Ovary (tissue), 9 donors: ENCODE results near the gene SRRM5. TPM values are rescaled to one million over a fixed set of nuclear protein-coding genes. Genes with fewer than 3 reads are reported as not detected.

ENCODE experiments used
- DNase-seq, 5 donors: peaks; one replicate each; pipeline ENCODE4 v3.0.0-alpha.2; 2019 to 2020
- H3K27ac ChIP-seq, 2 donors: fragments of 200-600 bp; one replicate each; pipeline versions ENCODE4 v1.5.1 to v1.8.0; 2019 to 2022
- H3K27me3 ChIP-seq: fragments of 200-600 bp; one replicate; pipeline ENCODE4 v1.8.0; 2022
- H3K36me3 ChIP-seq: fragments of 200-600 bp; sonication (generic); one replicate; pipeline ENCODE4 v1.5.1; 2019
- H3K4me1 ChIP-seq: one replicate; pipeline ENCODE4 v1.8.1; 2013; ENCODE audit warnings: mild to moderate bottlenecking, moderate library complexity; ENCODE audit not compliant: insufficient read depth
- H3K4me3 ChIP-seq: fragments of 200-600 bp; sonication (generic); one replicate; pipeline ENCODE4 v1.5.1; 2017
- H3K9me3 ChIP-seq, 2 donors: fragments of 200-600 bp in 1 of 2; sonication (generic) in 1 of 2; one replicate each; pipeline versions ENCODE4 v1.5.1 to v1.8.1; 2013 to 2019; ENCODE audit warnings: mild to moderate bottlenecking in 1 of 2, moderate library complexity in 1 of 2
- CTCF ChIP-seq, 3 donors: fragments of 450-650 bp in 2 of 3; fragments of 200-600 bp in 1 of 3; IDR thresholded peaks; one replicate each; pipeline versions ENCODE4 v1.5.1 to v1.8.0; 2016 to 2022; ENCODE audit warnings: antibody characterized with exemption in 3 of 3, mild to moderate bottlenecking in 1 of 3
- EP300 ChIP-seq: sonication (generic); formaldehyde crosslinking; IDR thresholded peaks from one replicate; pipeline ENCODE4 v1.6.1; 2017; ENCODE audit warnings: antibody characterized with exemption
- POLR2A ChIP-seq: fragments of 450-650 bp; IDR thresholded peaks from one replicate; pipeline ENCODE4 v1.6.1; 2017; ENCODE audit warnings: antibody characterized with exemption, mild to moderate bottlenecking, moderate library complexity
- WGBS, 3 donors: extraction: QIAGEN DNeasy Blood & Tissue Kit in 1 of 3; methylation state at CpG; one replicate each; pipeline versions ENCODE4 v1.1.5 to v1.1.7; 2013 to 2017; 5-methylcytosine and 5-hydroxymethylcytosine counted together
- intact Hi-C, 4 donors: fragments of 100-400 bp; cut with DNase I; formaldehyde crosslinking; loops; one replicate each; pipeline versions ENCODE4 v1.11.0 to v1.15.1; 2022 to 2023
- polyA plus RNA-seq, 2 donors: library from polyadenylated mRNA; stranded (reverse); fragments of 200-250 nt in 1 of 2; fragments of 350-450 nt in 1 of 2; fragmentation: Illumina TruSeq in 1 of 2; extraction: RNeasy Lipid Tissue Mini Kit (QIAGEN cat#74804) in 1 of 2; gene quantifications; one replicate each; pipeline ENCODE4 v1.2.3, GENCODE V29; 2013 to 2014
- total RNA-seq, 7 donors: library from RNA; depleted of rRNA in 2 of 7; stranded (reverse); fragments of >200 nt in 2 of 7; fragmentation: NEBNext Ultra II Directional in 3 of 7; extraction: Animal tissue kit (Norgen Biotek cat#: 25700) in 3 of 7; gene quantifications; one replicate each; pipeline versions ENCODE4 v1.1.0 to v1.2.4, GENCODE V29; 2016 to 2023
- donor health status: DM: no; HTN: no; CAD: no; lungs with moderate emphysema.
- donor health status: DM: no; HTN: no; CAD: no.
- donor health status: Bipolar disorder and iron deficiency.
- donor health status: DM: yes; HTN: yes; CAD: no.
- donor health status: DM: no; HTN: no; CAD: no.
- donor health status: DM: yes; HTN: yes; CAD: no.

The SRRM5 gene
- total and polyA plus RNA-seq, 9 donors = 0.10 to 0.73 (median 0.33) TPM

- no peak for DNase-seq
- H3K4me1 ChIP-seq = peaks cover 6% of the 10 kb centered on the region
- intact Hi-C loops = no loop called here
- H3K36me3 ChIP-seq = no peaks in the 10 kb centered on the region
- H3K27ac ChIP-seq = no peak overlapping the region
- TF ChIP-seq CTCF (IDR thresholded peaks at IDR 0.05) = no peak
- TF ChIP-seq POLR2A = no peak
- no peak for TF ChIP-seq EP300
- no peaks in the 10 kb centered on the region for H3K9me3 ChIP-seq
- no peaks in the 10 kb centered on the region for H3K27me3 ChIP-seq
- H3K4me3 ChIP-seq = no peak overlapping the region
- 55 to 68% (median 66%) methylated on average over 4 of the region's 4 CpGs for WGBS, 3 donors
These were observed 30.6 kb downstream of the SRRM5 start for GRCh38 chr19:43642531-43642930.

- TF ChIP-seq CTCF (IDR thresholded peaks at IDR 0.05) = no peak
- no peak for TF ChIP-seq POLR2A
- no peak for TF ChIP-seq EP300
- peaks cover 6% of the 10 kb centered on the region for H3K4me1 ChIP-seq
- H3K27me3 ChIP-seq = no peaks in the 10 kb centered on the region
- no peak for DNase-seq
- no peaks in the 10 kb centered on the region for H3K9me3 ChIP-seq
- H3K36me3 ChIP-seq = no peaks in the 10 kb centered on the region
- WGBS, 3 donors = 14 to 21% (median 15%) methylated on average over 3 of the region's 3 CpGs
- H3K4me3 ChIP-seq = no peak overlapping the region
- H3K27ac ChIP-seq = no peak overlapping the region
- intact Hi-C loops = no loop called here
These were observed 31.4 kb downstream of the SRRM5 start for GRCh38 chr19:43643326-43643725.

GRCh38 chr19:43644181-43644580 lies 32.3 kb downstream of the SRRM5 start:
- no peak overlapping the region for H3K27ac ChIP-seq

DNA sequence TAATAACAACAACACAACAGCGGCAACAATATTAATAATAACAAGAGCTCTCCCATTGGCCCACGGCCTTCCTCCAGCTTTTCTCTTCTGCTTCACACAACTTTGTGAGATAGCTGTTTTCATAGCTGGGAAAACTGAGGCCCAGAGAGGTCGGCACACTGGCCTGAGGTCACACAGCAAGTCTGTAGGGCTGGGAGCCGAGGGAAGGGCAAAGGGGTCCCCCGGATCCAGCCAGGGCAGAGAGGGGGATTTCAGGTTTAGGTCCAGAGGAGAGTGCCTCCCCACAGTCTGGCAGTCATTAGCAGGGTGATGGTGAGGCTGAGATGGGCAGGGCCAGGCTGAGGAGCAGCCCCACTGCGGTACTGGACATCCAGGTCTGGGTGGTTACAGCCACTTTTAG lies 36.7 kb downstream of the SRRM5 start:
- 95 to 97% (median 97%) methylated on average over 6 of the region's 6 CpGs for WGBS, 3 donors
- Histone ChIP-seq H3K4me3 (no peak overlapping the region), H3K27ac (no peak overlapping the region), H3K27me3 (no peaks in the 10 kb centered on the region), H3K36me3 (no peaks in the 10 kb centered on the region), H3K9me3 (no peaks in the 10 kb centered on the region), H3K4me1 (no peaks in the 10 kb centered on the region)
- DNase-seq = no peak
- intact Hi-C loops = no loop called here
- TF ChIP-seq CTCF (IDR thresholded peaks at IDR 0.05) (no peak), EP300 (no peak), POLR2A (no peak)

More at GRCh38 chr19:43644181-43644580, 32.3 kb downstream of the SRRM5 start:
- DNase-seq = no peak
- WGBS, 3 donors = 79% methylated on average over 13 of the region's 13 CpGs
- H3K27me3 ChIP-seq = no peaks in the 10 kb centered on the region
- peaks cover 6% of the 10 kb centered on the region for H3K4me1 ChIP-seq
- H3K9me3 ChIP-seq = no peaks in the 10 kb centered on the region
- H3K36me3 ChIP-seq = no peaks in the 10 kb centered on the region
- H3K4me3 ChIP-seq = no peak overlapping the region
- intact Hi-C loops = no loop called here
- TF ChIP-seq POLR2A (no peak), CTCF (IDR thresholded peaks at IDR 0.05) (no peak), EP300 (no peak)
